SHP77 treated with DMSO at 0.1 percent for 48 hours (cell line): ENCODE data around the gene C9.
A peak's percentile ranks its signal among the peaks of the same experiment; 100 is the strongest.
"Not testable (repeated sequence)": the region's sequence is repeated elsewhere in the genome, so short reads cannot be mapped to it uniquely, and the experiment has no call there.

Experiments
- DNase-seq: peaks from one replicate; lab custom pipeline; 2025; lab: John Stamatoyannopoulos, UW

The C9 gene

GRCh38 chr5:39328731-39329130 lies 35.6 kb downstream of the C9 start:
- no peak for DNase-seq

DNA sequence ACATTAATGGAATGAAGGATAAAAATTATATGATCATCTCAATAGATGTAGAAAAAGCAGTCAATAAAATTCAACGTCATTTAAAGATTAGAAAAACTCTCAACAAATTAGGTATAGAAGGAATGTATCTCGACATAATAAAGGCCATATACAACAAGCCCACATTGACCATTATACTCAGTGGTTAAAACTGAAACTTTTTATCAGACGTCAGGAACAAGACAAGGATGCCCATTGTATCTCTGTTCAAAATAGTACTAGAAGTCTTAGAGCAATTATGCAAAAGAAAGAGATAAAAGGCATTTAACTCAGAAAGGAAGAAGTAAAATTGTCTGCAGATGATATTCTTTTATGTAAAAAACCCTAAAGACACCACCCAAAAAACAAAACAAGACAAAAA lies 40.8 kb downstream of the C9 start:
- DNase-seq = no peak

DNA sequence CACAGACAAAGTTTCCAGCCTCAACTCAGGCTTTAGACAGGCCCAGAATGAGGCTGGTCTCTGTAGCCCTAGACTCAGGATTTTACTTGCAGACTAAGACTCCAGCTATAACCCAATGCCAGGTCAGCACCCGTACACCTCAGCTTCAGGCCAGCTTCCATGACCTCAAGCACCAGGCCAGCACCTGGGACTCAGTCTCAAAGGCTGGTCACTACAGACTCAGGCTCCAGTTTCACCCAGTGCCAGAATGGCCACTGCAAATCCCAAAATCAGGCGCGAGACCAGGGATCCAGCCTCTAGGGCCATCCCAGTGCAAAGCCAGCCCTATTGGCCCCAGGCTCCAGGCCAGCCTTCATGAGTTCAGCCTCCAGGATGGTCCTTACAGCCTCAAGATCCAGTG lies 44.9 kb downstream of the C9 start:
- no peak for DNase-seq

- not testable (repeated sequence) for DNase-seq
Observed at GRCh38 chr5:39316464-39316863, 47.8 kb downstream of the C9 start.

GRCh38 chr5:39315995-39316394 lies 48.3 kb downstream of the C9 start:
- no peak for DNase-seq

DNA sequence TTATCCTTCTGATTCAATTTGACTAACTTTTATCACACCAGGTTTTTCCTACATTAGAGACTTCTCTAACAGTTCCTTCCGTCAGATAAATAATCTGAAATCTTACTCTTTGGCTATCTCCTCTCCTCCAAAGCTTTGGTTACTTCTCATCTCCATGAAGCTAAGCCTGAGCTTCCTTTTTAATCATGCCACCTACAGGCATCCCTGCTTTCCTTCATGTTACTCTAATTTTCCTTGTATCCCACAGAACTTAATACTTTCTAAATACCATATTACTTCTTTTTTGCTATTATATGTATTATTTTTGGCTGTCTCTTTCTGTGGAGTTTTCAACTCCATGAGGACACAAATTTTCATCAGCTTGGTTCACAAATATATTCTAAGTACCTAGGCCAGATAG lies 49.7 kb downstream of the C9 start:
- no peak for DNase-seq

DNA sequence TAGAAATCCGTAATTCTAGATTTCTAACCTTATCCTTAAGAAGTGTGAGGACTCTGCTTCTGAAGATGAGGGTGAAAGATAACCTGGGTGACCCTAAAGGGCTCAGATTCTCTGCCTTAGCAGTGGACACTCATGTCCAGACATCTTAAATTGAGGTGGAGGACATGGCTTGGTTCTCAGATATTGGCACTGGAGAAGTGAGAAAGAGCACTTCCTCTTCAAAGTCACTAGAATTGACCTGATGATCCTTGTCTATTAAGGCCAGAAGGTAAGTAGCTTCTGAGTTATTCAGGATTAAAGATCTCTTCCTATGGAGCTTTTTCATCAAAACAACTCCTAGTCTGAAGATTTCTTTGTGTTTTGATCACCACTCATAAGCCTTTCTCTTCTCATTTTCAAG lies 54.8 kb downstream of the C9 start:
- no peak for DNase-seq

- DNase-seq = no peak
Observed at GRCh38 chr5:39302472-39302871, 61.8 kb downstream of the C9 start.

DNA sequence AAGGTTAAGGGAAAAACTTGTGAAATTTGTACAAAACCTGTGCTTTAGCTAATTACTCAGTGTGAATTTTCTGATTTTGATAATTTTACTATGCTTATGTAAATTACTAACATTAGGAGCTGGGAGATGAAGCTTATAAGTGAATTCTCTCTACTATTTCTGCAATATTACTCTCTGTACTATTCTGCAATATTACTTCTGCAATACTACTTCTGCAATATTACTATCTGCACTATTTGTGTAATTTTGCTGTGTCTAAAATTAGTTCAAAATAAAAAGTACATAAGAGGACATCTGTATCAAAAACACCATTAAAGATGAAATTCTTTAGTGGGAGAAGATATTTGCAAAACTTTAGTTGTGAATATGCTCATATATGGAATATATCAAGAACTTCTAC lies 62.9 kb downstream of the C9 start:
- DNase-seq = no peak

DNA sequence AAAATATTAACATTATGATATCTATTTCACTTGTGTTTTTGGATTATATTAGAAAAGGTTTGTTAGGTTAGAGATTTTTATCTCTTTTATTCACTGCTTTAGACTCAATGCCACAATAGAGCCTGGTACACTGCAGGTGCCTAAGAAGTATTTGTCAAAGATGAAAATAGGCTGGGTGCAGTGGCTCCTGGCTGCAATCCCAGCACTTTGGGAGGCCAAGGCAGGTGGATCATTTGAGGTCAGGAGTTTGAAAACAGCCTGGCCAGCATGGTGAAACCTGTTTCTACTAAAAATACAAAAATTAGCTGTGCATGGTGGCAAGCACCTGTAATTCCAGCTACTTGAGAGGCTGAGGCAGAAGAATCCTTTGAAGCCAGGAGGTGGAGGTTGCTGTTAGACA lies 64.3 kb downstream of the C9 start:
- DNase-seq = no peak

GRCh38 chr5:39294736-39295135 lies 69.6 kb downstream of the C9 start:
- DNase-seq = no peak

GRCh38 chr5:39284552-39284951 lies 79.7 kb downstream of the C9 start:
- DNase-seq = peak; percentile 71

GRCh38 chr5:39283231-39283818 lies 81.0 kb downstream of the C9 start:
- DNase-seq = peak; percentile 49

DNA sequence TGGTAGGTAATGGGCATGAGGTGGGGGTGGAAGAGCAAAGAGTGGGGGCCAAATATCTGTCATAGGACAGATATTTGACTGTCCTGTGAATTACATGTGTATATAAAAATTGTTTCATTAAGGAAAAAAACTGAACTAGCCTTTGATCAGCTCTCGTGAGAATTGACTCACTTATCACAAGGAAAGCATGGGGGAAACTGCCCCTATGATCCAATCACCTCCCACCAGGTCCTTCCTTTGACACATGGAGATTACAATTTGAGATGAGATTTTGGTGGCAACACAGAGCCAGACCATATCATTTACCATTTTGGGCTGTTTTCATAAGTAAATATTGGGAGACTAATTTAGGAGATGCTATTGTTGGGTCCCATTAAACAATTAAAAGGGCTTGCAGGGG lies 81.7 kb downstream of the C9 start:
- DNase-seq = no peak

- DNase-seq = not testable (repeated sequence)
Observed at GRCh38 chr5:39275865-39276264, 88.4 kb downstream of the C9 start.

DNA sequence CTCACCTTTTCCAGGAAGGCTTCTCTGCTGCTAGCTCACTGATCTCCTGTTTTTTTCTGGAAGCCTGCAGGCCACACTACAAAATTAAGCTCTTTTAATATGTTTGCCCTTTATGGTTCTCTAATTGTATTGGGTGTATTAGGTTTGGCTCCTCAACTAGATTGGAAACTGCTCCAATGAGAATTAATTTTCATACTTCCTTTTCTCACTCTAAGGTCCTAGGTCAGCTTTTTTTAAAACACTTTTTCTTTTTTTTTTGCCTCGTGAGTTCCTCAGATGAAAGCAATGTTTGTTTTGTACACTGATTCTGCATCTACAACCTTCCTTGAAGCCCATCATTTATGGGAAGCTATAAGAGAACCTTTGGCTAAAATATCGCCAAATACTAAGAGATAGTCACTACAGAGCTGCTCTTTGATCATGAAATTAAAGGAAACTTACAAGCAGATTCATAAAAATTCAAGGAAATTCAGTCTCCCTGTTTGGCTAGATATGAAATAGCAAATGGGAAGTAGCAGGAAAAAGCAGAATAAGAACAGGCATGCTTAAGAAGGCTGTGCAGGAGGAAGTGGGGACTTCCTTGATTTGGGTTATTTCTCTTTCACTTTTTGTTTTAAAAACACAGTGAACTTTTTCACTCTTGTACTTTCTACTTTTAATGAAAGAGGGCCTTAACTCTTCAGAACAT lies 89.8 kb downstream of the C9 start:
- DNase-seq = no peak

- DNase-seq = no peak
Observed at GRCh38 chr5:39273314-39273954, 90.9 kb downstream of the C9 start.

GRCh38 chr5:39272869-39273231 lies 91.4 kb downstream of the C9 start:
- not testable (repeated sequence) for DNase-seq

GRCh38 chr5:39270225-39270848 lies 94.0 kb downstream of the C9 start:
- no peak for DNase-seq

- DNase-seq = no peak
Observed at GRCh38 chr5:39267186-39267585, 97.1 kb downstream of the C9 start.

GRCh38 chr5:39266442-39266841 lies 97.9 kb downstream of the C9 start:
- no peak for DNase-seq

DNA sequence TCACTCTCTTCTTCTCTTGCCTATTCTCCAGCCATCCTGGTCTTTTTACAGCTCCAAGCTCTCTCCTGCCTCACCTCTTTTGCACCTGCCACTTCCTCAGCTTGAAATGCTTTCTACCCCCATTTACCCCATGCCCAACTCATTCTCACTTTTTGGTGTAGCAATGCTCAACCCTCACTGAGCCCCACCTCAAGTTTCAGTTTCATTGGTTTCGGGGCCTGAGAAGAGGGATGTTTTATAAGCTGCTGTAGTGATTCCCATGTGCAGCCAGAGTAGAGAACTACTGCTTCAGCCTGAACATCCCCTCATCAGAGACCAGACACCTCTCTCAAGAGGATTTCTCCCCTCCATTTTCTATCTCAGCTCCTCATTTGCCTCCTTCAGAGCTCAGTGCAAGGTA lies 99.8 kb downstream of the C9 start:
- DNase-seq = no peak

DNA sequence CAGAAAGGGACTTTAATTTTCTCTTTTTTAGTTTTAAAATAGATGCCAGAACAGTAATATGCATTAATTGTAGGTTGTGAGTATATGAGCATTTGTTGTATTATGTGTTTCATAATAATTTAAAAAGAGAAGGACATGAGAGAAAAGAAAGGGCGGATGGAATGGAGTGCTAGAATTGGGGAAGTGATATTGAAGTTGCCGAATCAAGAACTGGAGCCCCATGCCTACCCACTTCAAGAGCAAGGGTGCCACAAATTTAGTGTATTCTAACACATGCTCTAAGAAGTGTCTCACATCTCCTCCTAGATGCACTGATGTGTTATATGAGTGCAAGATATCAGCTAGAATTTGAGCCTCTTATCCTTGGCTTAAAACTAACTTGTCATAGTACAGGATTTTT lies 101.3 kb downstream of the C9 start:
- no peak for DNase-seq
